Measurements from ENCODE around the gene CELA2A.

Gene CELA2A

GRCh38 chr1:15500184-15501178, 43.9 kb downstream of the CELA2A start:
- H3K27me3 ChIP-seq (ENCODE audit: insufficient read depth, poor library complexity, severe bottlenecking), result no peaks in the 10 kb centered on the region
- DNase-seq (ENCODE audit: low read depth in 1 of 2, low spot score in 1 of 2), result no peak
- no peak overlapping the region for H3K27ac ChIP-seq (replicated peaks)
- no peak overlapping the region for H3K4me3 ChIP-seq (replicated peaks; ENCODE audit: insufficient read depth, low read length)
- TF ChIP-seq CTCF (IDR thresholded peaks at IDR 0.05; ENCODE audit: insufficient read depth, low read length) (no peak), GABPA (IDR thresholded peaks at IDR 0.05; ENCODE audit: low read depth) (no peak), REST (IDR thresholded peaks at IDR 0.05; ENCODE audit: insufficient replicate concordance, low read depth) (no peak)

GRCh38 chr1:15501208-15502032, 44.9 kb downstream of the CELA2A start:
- no peak overlapping the region for H3K27ac ChIP-seq (replicated peaks)
- no peak overlapping the region for H3K4me3 ChIP-seq (replicated peaks; ENCODE audit: insufficient read depth, low read length)
- no peaks in the 10 kb centered on the region for H3K27me3 ChIP-seq (ENCODE audit: insufficient read depth, poor library complexity, severe bottlenecking)
- peak in 1 of 2 experiments; percentile 69 for DNase-seq (ENCODE audit: low read depth in 1 of 2, low spot score in 1 of 2)
- TF ChIP-seq REST (IDR thresholded peaks at IDR 0.05; ENCODE audit: insufficient replicate concordance, low read depth), result no peak
- TF ChIP-seq CTCF (IDR thresholded peaks at IDR 0.05; ENCODE audit: insufficient read depth, low read length), result peak; percentile 75
- no peak for TF ChIP-seq SPI1 (IDR thresholded peaks at IDR 0.05; ENCODE audit: borderline replicate concordance, low read depth)
- no peak for TF ChIP-seq POLR2AphosphoS5 (IDR thresholded peaks at IDR 0.05; ENCODE audit: low read depth)

GRCh38 chr1:15504436-15504835, 47.9 kb downstream of the CELA2A start:
- no peak overlapping the region for H3K4me3 ChIP-seq (replicated peaks; ENCODE audit: insufficient read depth, low read length)
- H3K27ac ChIP-seq (replicated peaks), result no peak overlapping the region
- H3K27me3 ChIP-seq (ENCODE audit: insufficient read depth, poor library complexity, severe bottlenecking), result no peaks in the 10 kb centered on the region
- TF ChIP-seq CTCF (IDR thresholded peaks at IDR 0.05; ENCODE audit: insufficient read depth, low read length), result no peak
- no peak for TF ChIP-seq SPI1 (IDR thresholded peaks at IDR 0.05; ENCODE audit: borderline replicate concordance, low read depth)
- no peak for TF ChIP-seq GABPA (IDR thresholded peaks at IDR 0.05; ENCODE audit: low read depth)
- no peak for TF ChIP-seq REST (IDR thresholded peaks at IDR 0.05; ENCODE audit: insufficient replicate concordance, low read depth)
- no peak for TF ChIP-seq POLR2AphosphoS5 (IDR thresholded peaks at IDR 0.05; ENCODE audit: low read depth)
- no peak for DNase-seq (ENCODE audit: low read depth in 1 of 2, low spot score in 1 of 2)
